ENCODE results near the gene FSD2.

FSD2 gene

DNA sequence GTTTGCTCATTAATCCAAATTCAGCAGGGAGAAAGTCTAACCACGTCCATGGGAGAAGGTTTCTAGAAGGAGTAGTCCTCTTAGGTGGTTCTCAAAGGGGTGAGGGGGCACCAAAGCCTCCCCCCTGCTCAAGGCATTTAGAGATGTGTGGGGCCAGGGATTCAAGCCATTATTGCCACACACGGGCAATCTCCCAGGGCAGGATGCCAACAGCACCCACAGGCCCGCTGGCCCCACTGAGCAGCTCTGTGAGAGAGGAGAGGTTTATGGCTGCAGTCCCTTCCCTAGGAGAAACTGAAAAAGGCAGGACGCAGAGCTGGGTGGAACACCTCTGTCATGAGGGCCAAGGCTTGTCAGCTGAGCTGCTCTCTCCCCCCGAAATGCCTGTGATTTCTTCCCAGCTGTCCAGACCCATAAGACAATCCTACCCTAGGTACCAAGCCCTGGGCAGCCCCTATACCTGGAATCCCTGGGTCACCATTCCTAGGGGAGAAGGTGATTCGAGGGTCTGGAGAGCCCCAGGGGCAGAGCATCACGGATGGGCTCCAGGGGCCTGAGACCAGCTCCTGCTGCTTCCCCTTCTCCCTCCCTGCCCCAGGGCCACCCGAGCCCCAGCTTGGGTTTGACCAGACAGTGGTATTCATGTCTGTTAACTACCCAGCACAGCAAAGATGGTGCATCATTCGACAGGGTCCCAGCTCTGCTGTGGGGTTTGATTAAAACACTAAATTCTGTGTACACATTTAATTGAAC, 42.5 kb upstream of the FSD2 start:
- peaks cover 28% of the 10 kb centered on the region for H3K4me1 ChIP-seq (ENCODE audit: low read length)
- no peak overlapping the region for H3K4me3 ChIP-seq (ENCODE audit: low read length)
- no peak overlapping the region for H3K4me2 ChIP-seq (ENCODE audit: low read length)
- no peak overlapping the region for H2AFZ ChIP-seq (ENCODE audit: low read depth, low read length)
- H3K36me3 ChIP-seq (replicated peaks; ENCODE audit: low read depth, low read length): no peaks in the 10 kb centered on the region
- no peak for TF ChIP-seq EZH2phosphoT487 (IDR thresholded peaks at IDR 0.05; ENCODE audit: low read depth)
- TF ChIP-seq, protein P1, sequence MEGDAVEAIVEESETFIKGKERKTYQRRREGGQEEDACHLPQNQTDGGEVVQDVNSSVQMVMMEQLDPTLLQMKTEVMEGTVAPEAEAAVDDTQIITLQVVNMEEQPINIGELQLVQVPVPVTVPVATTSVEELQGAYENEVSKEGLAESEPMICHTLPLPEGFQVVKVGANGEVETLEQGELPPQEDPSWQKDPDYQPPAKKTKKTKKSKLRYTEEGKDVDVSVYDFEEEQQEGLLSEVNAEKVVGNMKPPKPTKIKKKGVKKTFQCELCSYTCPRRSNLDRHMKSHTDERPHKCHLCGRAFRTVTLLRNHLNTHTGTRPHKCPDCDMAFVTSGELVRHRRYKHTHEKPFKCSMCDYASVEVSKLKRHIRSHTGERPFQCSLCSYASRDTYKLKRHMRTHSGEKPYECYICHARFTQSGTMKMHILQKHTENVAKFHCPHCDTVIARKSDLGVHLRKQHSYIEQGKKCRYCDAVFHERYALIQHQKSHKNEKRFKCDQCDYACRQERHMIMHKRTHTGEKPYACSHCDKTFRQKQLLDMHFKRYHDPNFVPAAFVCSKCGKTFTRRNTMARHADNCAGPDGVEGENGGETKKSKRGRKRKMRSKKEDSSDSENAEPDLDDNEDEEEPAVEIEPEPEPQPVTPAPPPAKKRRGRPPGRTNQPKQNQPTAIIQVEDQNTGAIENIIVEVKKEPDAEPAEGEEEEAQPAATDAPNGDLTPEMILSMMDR (IDR thresholded peaks at IDR 0.05; ENCODE audit: low read depth, low read length): no peak
- H3K27ac ChIP-seq (ENCODE audit: low read length): no peak overlapping the region
- no peaks in the 10 kb centered on the region for H3K27me3 ChIP-seq (ENCODE audit: low read depth, low read length)
- no peaks in the 10 kb centered on the region for H4K20me1 ChIP-seq (ENCODE audit: insufficient read depth, low read length)
- H3K79me2 ChIP-seq (ENCODE audit: low read length): no peaks in the 10 kb centered on the region
- H3K9me3 ChIP-seq (ENCODE audit: insufficient read depth, low read length): no peaks in the 10 kb centered on the region
- no peak overlapping the region for H3K9ac ChIP-seq (ENCODE audit: low read length)

DNA sequence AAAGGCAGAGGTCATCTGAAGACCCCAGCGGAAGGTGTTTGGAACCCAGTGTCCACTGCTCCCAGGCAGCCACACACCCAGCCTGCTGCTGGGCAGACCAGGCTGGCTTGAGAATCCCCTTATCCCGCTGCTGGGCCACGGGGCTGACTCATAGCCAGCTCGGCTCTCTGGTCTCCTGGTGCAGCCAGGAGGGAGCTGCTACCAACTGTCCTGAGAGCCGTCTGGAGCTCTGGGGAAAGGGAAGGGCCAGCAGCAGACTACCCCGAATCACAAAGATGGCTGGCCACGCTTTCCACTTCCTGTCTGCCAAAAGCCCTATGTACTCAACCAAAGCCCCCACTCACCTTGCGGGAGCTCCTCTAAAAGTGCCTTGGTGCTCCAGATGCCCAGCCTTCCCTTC, 41.8 kb upstream of the FSD2 start:
- H2AFZ ChIP-seq (ENCODE audit: low read depth, low read length): no peak overlapping the region
- no peak overlapping the region for H3K27ac ChIP-seq (ENCODE audit: low read length)
- no peaks in the 10 kb centered on the region for H3K9me3 ChIP-seq (ENCODE audit: insufficient read depth, low read length)
- peaks cover 32% of the 10 kb centered on the region for H3K4me1 ChIP-seq (ENCODE audit: low read length)
- no peaks in the 10 kb centered on the region for H3K27me3 ChIP-seq (ENCODE audit: low read depth, low read length)
- no peaks in the 10 kb centered on the region for H3K79me2 ChIP-seq (ENCODE audit: low read length)
- no peaks in the 10 kb centered on the region for H3K36me3 ChIP-seq (replicated peaks; ENCODE audit: low read depth, low read length)
- H3K9ac ChIP-seq (ENCODE audit: low read length): no peak overlapping the region
- no peaks in the 10 kb centered on the region for H4K20me1 ChIP-seq (ENCODE audit: insufficient read depth, low read length)
- no peak for TF ChIP-seq EZH2phosphoT487 (IDR thresholded peaks at IDR 0.05; ENCODE audit: low read depth)
- TF ChIP-seq, protein P1 (IDR thresholded peaks at IDR 0.05; ENCODE audit: low read depth, low read length): no peak
- no peak overlapping the region for H3K4me2 ChIP-seq (ENCODE audit: low read length)
- no peak overlapping the region for H3K4me3 ChIP-seq (ENCODE audit: low read length)

DNA sequence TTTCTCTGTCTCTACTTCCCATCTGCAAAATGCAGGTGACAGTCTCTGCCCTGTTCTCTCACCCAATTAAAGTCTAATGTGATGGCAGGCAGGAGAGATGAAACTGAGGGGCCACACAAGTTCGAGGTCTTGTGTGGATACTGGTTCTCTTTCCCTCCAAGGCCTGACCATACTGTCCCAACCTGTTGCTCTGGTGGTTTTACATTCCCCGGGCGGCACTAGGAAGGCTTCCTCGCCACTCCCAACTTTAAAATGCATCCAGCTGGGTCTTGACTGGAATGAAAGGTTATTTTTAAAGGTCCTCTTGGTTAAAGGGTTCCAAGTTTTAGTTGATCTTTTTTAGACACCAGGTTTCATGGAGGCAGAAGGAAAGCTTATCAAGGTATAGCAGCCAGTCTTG, 40.8 kb upstream of the FSD2 start:
- no peak overlapping the region for H2AFZ ChIP-seq (ENCODE audit: low read depth, low read length)
- H3K79me2 ChIP-seq (ENCODE audit: low read length): no peaks in the 10 kb centered on the region
- peaks cover 32% of the 10 kb centered on the region for H3K4me1 ChIP-seq (ENCODE audit: low read length)
- H3K36me3 ChIP-seq (replicated peaks; ENCODE audit: low read depth, low read length): no peaks in the 10 kb centered on the region
- no peak overlapping the region for H3K27ac ChIP-seq (ENCODE audit: low read length)
- H3K9ac ChIP-seq (ENCODE audit: low read length): no peak overlapping the region
- H4K20me1 ChIP-seq (ENCODE audit: insufficient read depth, low read length): no peaks in the 10 kb centered on the region
- no peak overlapping the region for H3K4me3 ChIP-seq (ENCODE audit: low read length)
- H3K27me3 ChIP-seq (ENCODE audit: low read depth, low read length): no peaks in the 10 kb centered on the region
- H3K4me2 ChIP-seq (ENCODE audit: low read length): no peak overlapping the region
- H3K9me3 ChIP-seq (ENCODE audit: insufficient read depth, low read length): no peaks in the 10 kb centered on the region
- no peak for TF ChIP-seq EZH2phosphoT487 (IDR thresholded peaks at IDR 0.05; ENCODE audit: low read depth)
- TF ChIP-seq, protein P1 (IDR thresholded peaks at IDR 0.05; ENCODE audit: low read depth, low read length): no peak

DNA sequence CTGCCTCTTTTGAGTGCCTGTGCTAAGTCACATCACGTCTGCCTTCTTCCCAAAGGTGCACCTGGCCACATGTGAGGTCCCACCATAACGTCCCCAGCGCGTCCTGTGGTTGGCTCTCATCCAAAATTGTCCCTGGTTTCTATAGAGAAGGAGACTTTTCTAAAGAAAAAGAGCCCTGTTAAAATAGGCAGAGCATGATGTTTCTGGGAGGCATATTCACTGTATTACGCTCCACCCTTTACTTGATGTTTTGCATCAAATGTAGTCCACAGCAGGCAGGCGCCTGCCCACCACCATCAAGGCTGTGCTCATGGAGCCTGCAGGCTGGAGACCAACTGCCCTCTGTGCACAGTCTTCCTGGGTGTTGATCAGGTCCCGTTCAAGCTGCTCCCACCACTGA, 39.8 kb upstream of the FSD2 start:
- Histone ChIP-seq H3K9ac (ENCODE audit: low read length) (no peak overlapping the region), H3K4me1 (ENCODE audit: low read length) (peaks cover 32% of the 10 kb centered on the region), H3K4me2 (ENCODE audit: low read length) (no peak overlapping the region), H4K20me1 (ENCODE audit: insufficient read depth, low read length) (no peaks in the 10 kb centered on the region), H3K4me3 (ENCODE audit: low read length) (no peak overlapping the region), H3K79me2 (ENCODE audit: low read length) (no peaks in the 10 kb centered on the region), H3K27me3 (ENCODE audit: low read depth, low read length) (no peaks in the 10 kb centered on the region), H3K27ac (ENCODE audit: low read length) (no peak overlapping the region), H2AFZ (ENCODE audit: low read depth, low read length) (no peak overlapping the region), H3K9me3 (ENCODE audit: insufficient read depth, low read length) (no peaks in the 10 kb centered on the region), H3K36me3 (replicated peaks; ENCODE audit: low read depth, low read length) (no peaks in the 10 kb centered on the region)
- TF ChIP-seq EZH2phosphoT487 (IDR thresholded peaks at IDR 0.05; ENCODE audit: low read depth): no peak
- TF ChIP-seq, protein P1 (IDR thresholded peaks at IDR 0.05; ENCODE audit: low read depth, low read length): no peak
